Uterus (tissue), 2 donors: ENCODE measurements around the gene GRPR.

Experiments
- POLR2A ChIP-seq, 2 donors: fragments of 450-650 bp; IDR thresholded peaks; one replicate each; pipeline ENCODE4 v1.6.1; 2016; ENCODE audit warnings: antibody characterized with exemption in 2 of 2, mild to moderate bottlenecking in 1 of 2, moderate library complexity in 1 of 2
- TF ChIP-seq, protein P1 (sequence below), 4 experiments: fragments of 200-600 bp in 2 of 4; fragments of 450-650 bp in 2 of 4; sonication (generic) in 2 of 4; IDR thresholded peaks; one replicate each; pipeline ENCODE4 v1.5.1; 2016 to 2019; ENCODE audit warnings: antibody characterized with exemption in 4 of 4, mild to moderate bottlenecking in 2 of 4, moderate library complexity in 1 of 4

DNA sequence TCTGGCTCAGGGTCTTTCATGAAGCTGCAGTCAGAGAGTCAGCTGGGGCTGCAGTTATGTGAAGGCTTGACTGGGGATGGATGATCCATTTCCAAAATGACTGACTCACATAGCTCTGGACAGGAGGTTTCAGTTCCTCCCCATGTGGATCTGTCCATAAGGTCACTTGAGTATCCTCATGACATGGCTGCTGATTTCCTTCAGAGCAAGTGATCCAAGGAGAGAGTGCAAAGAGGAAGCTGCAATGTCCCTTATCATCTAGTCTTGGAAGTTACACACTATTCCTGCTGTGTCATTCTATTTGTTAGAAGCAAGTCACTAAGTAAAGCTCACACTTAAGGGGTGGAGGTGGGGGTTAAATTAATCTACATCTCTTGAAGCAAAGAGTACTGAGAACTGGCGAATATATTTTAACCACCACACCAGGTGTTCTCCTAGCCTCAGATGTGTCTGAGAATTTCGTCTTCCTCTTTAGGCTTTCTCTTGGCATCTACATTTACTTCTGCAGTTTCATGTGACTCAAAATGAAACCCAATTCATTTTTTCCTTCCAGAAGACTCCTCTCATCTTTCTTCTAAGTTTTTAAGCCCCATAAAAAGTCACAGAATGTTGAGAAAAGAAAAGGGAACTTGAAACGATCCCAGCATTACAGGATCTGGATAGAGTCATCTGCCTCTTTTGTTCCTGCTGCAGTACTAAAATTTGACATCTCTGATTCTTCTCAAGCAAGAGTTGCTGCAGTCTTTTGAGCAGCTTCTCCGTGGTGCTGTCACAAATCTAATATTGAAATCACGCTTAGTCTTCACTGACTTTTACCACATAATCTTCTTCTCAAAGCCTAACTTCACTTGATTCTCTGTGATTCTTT, 3.8 kb upstream of the GRPR start:
- TF ChIP-seq, protein P1, sequence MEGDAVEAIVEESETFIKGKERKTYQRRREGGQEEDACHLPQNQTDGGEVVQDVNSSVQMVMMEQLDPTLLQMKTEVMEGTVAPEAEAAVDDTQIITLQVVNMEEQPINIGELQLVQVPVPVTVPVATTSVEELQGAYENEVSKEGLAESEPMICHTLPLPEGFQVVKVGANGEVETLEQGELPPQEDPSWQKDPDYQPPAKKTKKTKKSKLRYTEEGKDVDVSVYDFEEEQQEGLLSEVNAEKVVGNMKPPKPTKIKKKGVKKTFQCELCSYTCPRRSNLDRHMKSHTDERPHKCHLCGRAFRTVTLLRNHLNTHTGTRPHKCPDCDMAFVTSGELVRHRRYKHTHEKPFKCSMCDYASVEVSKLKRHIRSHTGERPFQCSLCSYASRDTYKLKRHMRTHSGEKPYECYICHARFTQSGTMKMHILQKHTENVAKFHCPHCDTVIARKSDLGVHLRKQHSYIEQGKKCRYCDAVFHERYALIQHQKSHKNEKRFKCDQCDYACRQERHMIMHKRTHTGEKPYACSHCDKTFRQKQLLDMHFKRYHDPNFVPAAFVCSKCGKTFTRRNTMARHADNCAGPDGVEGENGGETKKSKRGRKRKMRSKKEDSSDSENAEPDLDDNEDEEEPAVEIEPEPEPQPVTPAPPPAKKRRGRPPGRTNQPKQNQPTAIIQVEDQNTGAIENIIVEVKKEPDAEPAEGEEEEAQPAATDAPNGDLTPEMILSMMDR (IDR thresholded peaks at IDR 0.05) = no peak
- no peak for TF ChIP-seq POLR2A (IDR thresholded peaks at IDR 0.05)
